HG02610 (cell line): ENCODE data around the gene ERO1A.
"Not testable (repeated sequence)": the region's sequence is repeated elsewhere in the genome, so short reads cannot be mapped to it uniquely, and the experiment has no call there.

Source experiments
- ATAC-seq: cut with Tn5 transposase; IDR thresholded peaks from one replicate; pipeline ENCODE4 v1.9.1; 2021; ENCODE audit warnings: mild to moderate bottlenecking, moderate library complexity; ENCODE audit not compliant: unreplicated experiment

ERO1A gene, protein sequence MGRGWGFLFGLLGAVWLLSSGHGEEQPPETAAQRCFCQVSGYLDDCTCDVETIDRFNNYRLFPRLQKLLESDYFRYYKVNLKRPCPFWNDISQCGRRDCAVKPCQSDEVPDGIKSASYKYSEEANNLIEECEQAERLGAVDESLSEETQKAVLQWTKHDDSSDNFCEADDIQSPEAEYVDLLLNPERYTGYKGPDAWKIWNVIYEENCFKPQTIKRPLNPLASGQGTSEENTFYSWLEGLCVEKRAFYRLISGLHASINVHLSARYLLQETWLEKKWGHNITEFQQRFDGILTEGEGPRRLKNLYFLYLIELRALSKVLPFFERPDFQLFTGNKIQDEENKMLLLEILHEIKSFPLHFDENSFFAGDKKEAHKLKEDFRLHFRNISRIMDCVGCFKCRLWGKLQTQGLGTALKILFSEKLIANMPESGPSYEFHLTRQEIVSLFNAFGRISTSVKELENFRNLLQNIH

DNA sequence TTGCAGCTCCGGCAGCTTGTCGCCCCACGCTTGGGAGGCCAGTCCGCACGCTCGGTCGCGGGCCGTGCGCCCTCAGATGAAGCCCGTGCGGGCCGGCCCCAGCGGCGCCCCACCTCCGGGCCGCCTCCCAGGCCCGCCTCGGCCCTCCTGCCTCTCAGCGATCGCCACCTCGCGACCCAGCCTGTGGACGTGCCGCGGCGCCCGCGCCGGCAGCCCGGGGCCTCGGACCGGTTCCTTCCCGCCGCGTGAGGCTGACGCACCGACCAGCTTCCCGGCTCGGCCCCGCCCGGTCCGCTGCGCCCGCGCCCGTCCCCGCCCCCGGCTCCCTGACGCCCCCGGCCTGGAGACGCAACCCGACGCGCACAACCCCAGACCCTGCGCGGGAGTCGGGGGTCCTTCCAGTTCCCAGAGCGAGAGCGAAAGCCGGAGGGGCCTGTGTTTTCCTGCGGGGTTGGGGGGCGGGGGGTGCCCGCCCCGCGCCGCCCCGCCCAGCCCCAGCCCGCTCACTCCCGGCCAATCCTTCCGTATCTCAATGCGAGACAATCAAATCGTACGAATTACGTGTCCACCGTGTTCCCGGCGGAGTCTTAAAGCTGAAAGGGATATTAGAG, at the start of gene ERO1A:
Gene ERO1A, minus strand, starts transcription at position 78 of the 611 bp plus-strand sequence. Its CDS starts 77 bp downstream, at position 1.
- ATAC-seq = peak; percentile 68

DNA sequence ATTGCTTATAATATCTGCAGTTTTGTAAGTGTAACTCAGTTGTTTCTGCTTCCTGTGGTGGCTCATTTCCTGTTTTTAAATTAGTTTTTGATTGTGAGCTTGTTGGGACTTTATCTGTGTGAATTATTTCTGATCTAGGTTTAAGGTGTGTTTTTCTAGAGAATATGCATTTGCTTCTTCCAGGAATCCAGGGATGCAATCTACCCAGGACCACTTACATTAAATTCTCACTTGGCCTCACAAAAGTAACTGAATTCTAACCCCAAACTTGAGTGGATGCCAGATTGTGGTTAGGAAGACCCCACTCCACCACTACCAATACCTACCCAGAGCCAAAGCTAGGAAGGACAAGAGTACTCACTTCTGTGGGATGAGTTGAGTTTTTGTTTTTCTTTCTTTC, 46.5 kb upstream of the ERO1A start:
- peak; percentile 21 for ATAC-seq

DNA sequence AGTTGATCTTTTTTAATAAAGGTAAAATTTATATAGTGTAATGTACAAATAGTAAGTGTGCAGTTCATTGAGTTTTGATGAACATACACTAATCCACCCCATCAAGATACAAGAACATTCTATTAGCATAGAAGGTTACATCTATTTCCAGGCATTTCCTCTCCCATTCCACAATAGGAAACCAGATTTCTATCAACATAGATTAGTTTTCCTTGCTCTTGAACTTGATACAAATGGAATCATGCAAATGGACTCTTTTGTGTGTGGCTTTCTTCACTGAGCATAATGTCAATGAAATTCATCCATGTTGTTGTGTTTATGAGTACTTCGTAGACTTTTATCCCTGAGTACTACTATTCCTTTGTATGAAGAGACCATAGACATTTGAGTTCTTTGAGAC, 45.4 kb upstream of the ERO1A start:
- ATAC-seq = no peak

DNA sequence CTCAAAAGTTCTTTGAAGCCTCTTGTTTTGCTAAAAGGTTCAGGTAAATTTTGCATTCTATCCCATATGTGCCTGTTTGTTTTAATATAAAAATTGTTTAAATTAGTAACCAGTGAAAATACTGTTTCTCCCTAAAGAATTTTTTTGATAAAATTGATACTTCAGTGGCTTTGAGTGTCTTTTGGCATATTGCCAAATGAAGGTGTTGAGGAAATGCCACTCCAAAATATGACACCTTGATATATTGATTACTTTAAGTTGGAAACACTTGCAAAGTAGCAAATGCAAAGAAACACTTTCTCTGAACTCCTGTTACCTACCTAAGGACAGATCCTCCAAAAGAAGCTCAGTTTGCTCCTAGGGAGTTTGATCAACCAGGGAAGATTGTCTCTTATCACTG, 43.1 kb upstream of the ERO1A start:
- ATAC-seq = no peak

- ATAC-seq = no peak
Measured at GRCh38 chr14:52735921-52736489, 40.6 kb upstream of the ERO1A start.

- ATAC-seq = no peak
Measured at GRCh38 chr14:52733824-52734223, 38.5 kb upstream of the ERO1A start.

GRCh38 chr14:52730709-52731111, 35.4 kb upstream of the ERO1A start:
- ATAC-seq = no peak

DNA sequence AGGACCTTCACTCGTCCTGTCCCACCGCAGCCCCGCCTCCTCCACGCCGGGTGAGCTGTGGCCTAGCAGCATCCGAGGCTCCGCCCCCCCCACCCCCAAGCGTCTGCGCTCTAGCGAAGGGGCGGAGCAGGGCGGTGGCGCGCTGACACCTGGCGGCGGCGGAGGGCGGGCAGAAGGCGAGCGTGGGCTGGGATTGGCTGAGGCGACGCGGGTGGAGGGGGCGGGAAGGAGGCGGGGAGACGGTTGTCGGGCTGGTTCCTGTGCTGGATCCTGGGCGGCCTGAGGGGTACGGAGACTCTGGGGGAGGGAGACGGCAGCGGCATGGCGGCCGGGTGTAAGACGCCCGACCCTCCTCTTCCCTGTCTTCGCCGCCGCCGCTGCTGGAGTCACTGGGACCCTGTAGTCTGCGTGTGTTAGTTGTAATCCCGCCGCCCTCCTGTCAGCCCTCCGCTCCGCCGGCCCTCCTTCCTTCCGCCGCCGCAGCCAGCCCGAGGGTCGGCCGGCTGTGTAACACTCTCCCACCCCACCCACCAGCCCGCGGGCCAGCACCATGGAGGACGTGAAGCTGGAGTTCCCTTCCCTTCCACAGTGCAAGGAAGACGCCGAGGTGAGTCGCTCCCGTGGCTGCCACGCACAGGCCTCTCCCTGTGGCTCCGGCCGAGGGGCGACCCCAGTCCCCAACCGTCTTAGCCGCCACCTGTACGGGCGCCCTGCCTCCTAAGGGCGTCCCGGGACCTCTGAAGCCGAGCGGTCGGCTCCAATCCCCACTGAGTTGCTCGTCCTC, 34.8 kb upstream of the ERO1A start, which contains the start of gene STYX:
Gene STYX, plus strand, starts transcription at position 242 of the 784 bp plus-strand sequence. Its CDS starts 309 bp downstream, at position 551.
- ATAC-seq = peak; percentile 93

DNA sequence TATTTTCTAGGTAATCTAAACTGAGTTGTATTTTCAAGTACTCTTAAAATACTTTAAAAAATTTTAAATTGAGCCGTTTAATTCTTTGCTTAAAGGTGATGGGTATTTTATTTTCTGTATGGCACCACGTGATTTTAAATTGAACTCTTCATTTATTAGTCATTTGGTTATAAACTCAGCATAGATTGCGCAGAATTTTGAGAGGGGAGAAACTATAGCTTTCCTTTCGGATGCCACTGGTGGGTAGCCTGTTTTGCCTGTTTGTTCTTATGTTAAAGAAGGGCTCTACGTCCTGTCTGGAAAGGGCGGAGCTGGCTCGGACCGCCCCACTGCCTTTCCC, 34.2 kb upstream of the ERO1A start:
- no peak for ATAC-seq

DNA sequence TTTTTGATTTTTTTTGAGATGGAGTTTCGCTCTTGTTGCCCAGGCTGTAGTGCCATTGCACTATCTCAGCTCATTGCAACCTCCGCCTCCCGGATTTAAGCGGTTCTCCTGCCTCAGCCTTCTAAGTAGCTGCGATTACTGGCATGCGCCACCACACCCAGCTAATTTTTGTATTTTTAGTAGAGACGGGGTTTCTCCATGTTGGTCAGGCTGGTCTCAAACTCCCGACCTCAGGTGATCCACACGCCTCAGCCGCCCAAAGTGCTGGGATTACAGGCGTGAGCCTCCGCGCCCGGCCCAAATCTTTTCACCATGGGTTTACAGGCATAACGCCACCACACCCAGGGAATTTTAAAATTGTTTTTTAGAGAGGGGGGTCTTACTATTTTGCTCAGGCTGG, 33.7 kb upstream of the ERO1A start:
- not testable (repeated sequence) for ATAC-seq

GRCh38 chr14:52727509-52727908, 32.2 kb upstream of the ERO1A start:
- ATAC-seq = not testable (repeated sequence)

DNA sequence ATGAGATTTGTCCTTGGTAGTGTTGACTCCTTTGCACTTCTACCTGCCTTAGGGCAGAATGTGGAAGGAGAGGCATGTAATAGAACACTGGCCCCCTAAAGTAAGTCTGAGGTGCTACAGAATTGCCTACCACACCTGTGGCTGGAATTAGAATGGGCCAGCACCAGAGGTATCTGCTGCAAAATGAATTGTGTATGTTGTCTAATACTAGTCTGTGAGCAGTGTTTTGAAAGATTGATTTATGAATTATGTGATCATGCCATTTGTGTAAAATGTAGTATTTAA, 28.9 kb upstream of the ERO1A start:
- ATAC-seq = no peak

DNA sequence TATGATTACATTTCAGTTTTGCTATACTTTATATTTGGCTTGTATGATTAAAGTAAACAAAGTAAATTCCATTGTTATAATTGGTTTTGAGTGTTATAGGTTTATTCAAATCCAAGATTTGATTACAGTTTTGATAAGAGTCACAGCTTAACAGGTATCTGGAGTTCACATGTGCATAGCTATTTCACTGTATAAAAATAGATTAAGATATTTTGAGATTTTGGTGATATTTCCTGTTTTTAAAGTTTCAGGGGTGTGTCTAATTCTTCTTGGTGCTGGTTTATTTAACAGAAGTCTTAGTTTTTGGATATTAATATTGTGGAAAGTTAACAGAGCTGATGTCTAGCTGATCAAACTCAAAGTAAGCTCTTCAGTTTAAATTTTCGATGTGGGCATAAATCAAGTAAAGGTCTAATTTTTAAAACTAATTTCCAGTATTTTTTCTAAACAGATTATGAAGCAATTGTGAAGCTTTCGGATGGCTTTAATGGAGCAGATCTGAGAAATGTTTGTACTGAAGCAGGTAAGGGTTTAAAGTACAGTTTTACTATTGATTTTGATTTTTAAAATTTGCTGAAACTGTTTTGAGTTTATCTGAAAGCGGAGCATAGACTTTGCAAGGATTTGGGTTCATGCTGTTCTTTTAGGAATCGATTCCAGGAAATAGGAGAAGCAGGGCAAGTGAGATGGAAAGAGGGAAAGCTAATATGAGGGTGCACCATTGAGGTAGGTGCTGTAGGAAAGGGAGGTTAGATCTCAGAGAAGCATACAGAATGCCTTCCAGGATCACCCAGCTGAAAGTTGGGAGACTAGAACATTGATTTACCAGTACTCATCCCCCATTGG, 28.4 kb upstream of the ERO1A start:
- no peak for ATAC-seq

DNA sequence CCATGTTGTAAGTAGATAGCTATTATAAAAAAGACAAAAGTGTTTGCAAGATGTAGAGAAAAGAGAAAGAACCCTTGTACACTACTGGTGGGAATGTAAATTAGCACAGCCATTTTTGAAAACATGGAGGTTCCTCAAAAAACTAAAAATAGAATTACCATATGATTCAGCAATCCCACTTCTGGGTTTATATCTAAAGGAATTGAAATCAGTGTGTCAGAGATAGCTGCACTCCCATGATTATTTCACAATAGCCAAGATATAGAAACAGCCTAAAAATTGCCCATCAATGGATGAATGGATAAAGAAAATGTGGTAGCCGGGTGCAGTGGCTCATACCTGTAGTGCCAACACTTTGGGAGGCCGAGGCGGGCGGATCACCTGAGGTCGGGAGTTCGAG, 20.8 kb upstream of the ERO1A start:
- no peak for ATAC-seq

DNA sequence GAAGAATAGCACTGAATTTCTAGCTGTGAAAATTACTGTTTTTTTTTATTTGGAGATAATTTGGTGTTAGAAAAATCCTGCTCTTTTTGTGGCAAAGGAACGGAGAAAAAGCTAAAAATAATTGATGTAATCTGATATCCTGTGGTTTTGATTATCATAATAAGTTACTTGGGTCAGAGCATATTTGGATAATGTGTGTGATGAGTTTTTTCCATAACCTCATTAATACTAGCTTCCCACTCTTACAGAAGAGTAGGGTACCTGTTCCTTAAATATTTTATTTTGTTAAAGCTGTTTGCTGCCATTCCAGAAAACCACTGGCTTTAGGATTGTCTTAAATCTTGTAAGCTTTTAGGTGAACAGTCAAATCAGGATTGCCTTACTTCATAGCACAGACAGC, 16.3 kb upstream of the ERO1A start:
- no peak for ATAC-seq

DNA sequence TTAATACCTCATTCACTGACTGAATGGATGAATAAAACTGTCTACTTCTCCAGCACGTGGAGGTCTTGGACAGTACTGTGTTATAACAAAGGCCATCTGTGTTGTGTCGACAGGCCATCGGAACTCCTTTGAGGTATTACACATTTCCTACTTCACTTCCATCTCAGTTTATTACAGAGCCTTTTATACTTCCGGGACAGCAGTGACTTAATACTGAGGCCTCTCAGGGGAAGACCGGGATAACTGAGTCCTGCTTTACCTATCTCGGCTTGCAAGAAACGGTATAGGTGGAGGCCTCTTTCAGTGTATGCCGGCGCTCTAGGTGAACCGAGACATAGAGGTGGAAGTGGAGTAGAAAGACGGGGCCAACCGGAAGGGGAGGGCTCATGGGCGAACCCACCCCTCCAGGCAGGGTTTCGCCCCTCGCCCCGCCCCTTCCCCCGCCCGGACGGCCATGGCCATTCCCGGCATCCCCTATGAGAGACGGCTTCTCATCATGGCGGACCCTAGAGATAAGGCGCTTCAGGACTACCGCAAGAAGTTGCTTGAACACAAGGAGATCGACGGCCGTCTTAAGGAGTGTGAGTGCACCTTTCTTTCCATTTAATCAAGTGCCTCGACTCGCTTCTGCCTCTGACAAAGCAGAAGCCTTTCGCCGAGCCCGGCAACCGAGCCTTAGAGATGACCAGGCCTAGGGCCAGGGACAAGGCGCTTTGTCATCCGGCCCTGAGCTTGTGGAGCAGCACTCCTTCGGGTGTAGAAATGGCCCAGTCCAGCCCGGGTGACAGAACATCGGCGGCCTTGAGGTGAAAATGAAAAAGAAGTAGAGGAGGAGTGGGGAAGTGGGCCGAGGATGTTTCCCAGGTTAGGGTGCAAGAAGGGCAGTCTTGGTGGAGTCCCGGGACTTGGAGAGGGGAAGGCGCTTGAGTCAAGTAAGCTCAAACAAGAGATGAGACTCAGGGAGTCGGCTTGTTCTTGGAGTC, 11.7 kb upstream of the ERO1A start, which contains the start of gene PSMC6:
Gene PSMC6, plus strand, starts transcription at position 477 of the 983 bp plus-strand sequence. Its CDS starts 20 bp downstream, at position 497.
- peak; percentile 97 for ATAC-seq

GRCh38 chr14:52706286-52706685, 10.9 kb upstream of the ERO1A start:
- no peak for ATAC-seq

GRCh38 chr14:52703664-52704063, 8.3 kb upstream of the ERO1A start:
- no peak for ATAC-seq

- no peak for ATAC-seq
Measured at GRCh38 chr14:52703225-52703624, 7.9 kb upstream of the ERO1A start.
